Measurements from ENCODE around the gene SORCS1. TPM values are rescaled to one million over a fixed set of nuclear protein-coding genes. Genes with fewer than 3 reads are reported as not detected.

The SORCS1 gene
- total and polyA plus RNA-seq, 2 experiments from 2014 or later = 2.9 to 8.9 TPM

GRCh38 chr10:107059872-107060271 lies 104.6 kb downstream of the SORCS1 start:
- TF ChIP-seq CREB1 (CRISPR knock-in tag; IDR thresholded peaks at IDR 0.05; ENCODE audit: low read depth) (no peak), STAT1 (IDR thresholded peaks at IDR 0.05; ENCODE audit: unreplicated experiment) (no peak), ZNF462 (CRISPR knock-in tag; IDR thresholded peaks at IDR 0.05) (no peak)
- Histone ChIP-seq H3K4me2 (no peak overlapping the region), H3K27ac (ENCODE audit: low read depth) (no peak overlapping the region), H3F3A (replicated peaks; ENCODE audit: low read depth) (no peaks in the 10 kb centered on the region), H4K20me1 (replicated peaks; ENCODE audit: insufficient read depth) (no peaks in the 10 kb centered on the region), H3K9me2 (ENCODE audit: insufficient read depth) (no peaks in the 10 kb centered on the region), H3K4me1 (ENCODE audit: insufficient read depth) (peaks cover 14% of the 10 kb centered on the region; the same call in 1 of the 2 replicates), H3K36me3 (ENCODE audit: insufficient read depth) (no peaks in the 10 kb centered on the region), H3K79me2 (replicated peaks; ENCODE audit: insufficient read depth) (no peaks in the 10 kb centered on the region), H3K27me3 (ENCODE audit: insufficient read depth) (no peaks in the 10 kb centered on the region), H2AFZ (no peak overlapping the region), H3K4me3 (no peak overlapping the region)
- Mint-ChIP-seq H3K9me3 (no peaks in the 10 kb centered on the region), H3K36me3 (ENCODE audit: low read depth) (no peaks in the 10 kb centered on the region), H3K4me3 (no peak overlapping the region), H3K4me1 (peaks cover 17% of the 10 kb centered on the region; the same call in 2 of the 3 replicates), H3K27ac (no peak overlapping the region), H3K27me3 (ENCODE audit: insufficient read depth, low read depth, poor library complexity) (no peaks in the 10 kb centered on the region)
- DNase-seq (ENCODE audit: low spot score) (no peak), ATAC-seq (no peak)

DNA sequence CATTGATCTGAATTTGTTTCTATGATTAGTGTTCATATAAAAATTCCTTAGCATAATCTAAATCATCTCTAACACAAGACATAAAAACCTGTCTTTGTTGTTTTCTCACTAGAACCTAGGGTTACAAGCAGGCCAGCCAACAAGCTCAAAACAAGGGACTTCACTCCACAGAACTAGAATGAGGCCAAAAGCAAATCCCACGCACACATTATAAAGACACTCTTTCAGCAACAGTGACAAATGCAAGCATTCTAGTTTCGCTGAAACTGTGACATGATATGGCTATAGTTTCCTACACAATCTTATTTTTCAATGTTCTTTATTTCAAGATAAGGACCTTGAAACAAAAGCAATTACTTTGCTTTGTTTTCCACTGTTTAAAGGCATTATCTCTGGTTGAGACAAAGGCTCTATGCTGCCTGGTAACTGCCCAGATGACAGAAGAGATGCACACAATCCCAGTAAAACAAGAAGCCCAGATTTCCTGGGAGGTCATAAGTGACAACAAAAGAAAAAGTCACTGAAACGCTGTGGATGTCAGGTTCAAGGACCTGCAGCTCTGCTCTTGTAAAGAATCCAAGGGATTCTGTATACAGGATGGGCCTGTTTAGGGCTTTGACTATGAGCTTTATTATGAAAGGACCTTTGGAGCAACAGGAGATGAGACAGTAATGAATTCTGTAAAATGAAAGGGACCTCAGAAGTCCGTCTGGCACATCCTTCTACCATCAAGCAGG lies 105.3 kb downstream of the SORCS1 start:
- Histone ChIP-seq H2AFZ (no peak overlapping the region), H3K4me3 (no peak overlapping the region), H3K36me3 (ENCODE audit: insufficient read depth) (no peaks in the 10 kb centered on the region), H3F3A (replicated peaks; ENCODE audit: low read depth) (no peaks in the 10 kb centered on the region), H3K27ac (ENCODE audit: low read depth) (no peak overlapping the region), H3K79me2 (replicated peaks; ENCODE audit: insufficient read depth) (no peaks in the 10 kb centered on the region), H3K9me2 (ENCODE audit: insufficient read depth) (no peaks in the 10 kb centered on the region), H3K4me2 (no peak overlapping the region), H3K4me1 (ENCODE audit: insufficient read depth) (peaks cover 14% of the 10 kb centered on the region; the same call in 1 of the 2 replicates), H3K27me3 (ENCODE audit: insufficient read depth) (no peaks in the 10 kb centered on the region), H4K20me1 (replicated peaks; ENCODE audit: insufficient read depth) (no peaks in the 10 kb centered on the region)
- no peak overlapping the region for H3K4me3 Mint-ChIP-seq
- DNase-seq (ENCODE audit: low spot score) = no peak
- ATAC-seq = no peak
- no peak for TF ChIP-seq EZH2phosphoT487 (IDR thresholded peaks at IDR 0.05; ENCODE audit: unreplicated experiment)
- peaks cover 20% of the 10 kb centered on the region; the same call in 2 of the 3 replicates for H3K4me1 Mint-ChIP-seq
- no peak overlapping the region for H3K27ac Mint-ChIP-seq
- no peaks in the 10 kb centered on the region for H3K27me3 Mint-ChIP-seq (ENCODE audit: insufficient read depth, low read depth, poor library complexity)
- no peaks in the 10 kb centered on the region; the same call in 2 of the 3 replicates for H3K9me3 Mint-ChIP-seq
- H3K36me3 Mint-ChIP-seq (ENCODE audit: low read depth) = no peaks in the 10 kb centered on the region

Data from GM23338 (cell line).